ENCODE measurements around the gene CEP72.

GRCh38 chr5:622946-623522 is 10.9 kb downstream of the CEP72 start:
- no peak for TF ChIP-seq ZBTB33 (IDR thresholded peaks at IDR 0.05)
- TF ChIP-seq, protein P1, sequence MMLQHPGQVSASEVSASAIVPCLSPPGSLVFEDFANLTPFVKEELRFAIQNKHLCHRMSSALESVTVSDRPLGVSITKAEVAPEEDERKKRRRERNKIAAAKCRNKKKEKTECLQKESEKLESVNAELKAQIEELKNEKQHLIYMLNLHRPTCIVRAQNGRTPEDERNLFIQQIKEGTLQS (IDR thresholded peaks at IDR 0.05), result no peak
- TF ChIP-seq, protein P2, sequence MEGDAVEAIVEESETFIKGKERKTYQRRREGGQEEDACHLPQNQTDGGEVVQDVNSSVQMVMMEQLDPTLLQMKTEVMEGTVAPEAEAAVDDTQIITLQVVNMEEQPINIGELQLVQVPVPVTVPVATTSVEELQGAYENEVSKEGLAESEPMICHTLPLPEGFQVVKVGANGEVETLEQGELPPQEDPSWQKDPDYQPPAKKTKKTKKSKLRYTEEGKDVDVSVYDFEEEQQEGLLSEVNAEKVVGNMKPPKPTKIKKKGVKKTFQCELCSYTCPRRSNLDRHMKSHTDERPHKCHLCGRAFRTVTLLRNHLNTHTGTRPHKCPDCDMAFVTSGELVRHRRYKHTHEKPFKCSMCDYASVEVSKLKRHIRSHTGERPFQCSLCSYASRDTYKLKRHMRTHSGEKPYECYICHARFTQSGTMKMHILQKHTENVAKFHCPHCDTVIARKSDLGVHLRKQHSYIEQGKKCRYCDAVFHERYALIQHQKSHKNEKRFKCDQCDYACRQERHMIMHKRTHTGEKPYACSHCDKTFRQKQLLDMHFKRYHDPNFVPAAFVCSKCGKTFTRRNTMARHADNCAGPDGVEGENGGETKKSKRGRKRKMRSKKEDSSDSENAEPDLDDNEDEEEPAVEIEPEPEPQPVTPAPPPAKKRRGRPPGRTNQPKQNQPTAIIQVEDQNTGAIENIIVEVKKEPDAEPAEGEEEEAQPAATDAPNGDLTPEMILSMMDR (IDR thresholded peaks at IDR 0.05; ENCODE audit: low read depth, low read length, missing input control), result no peak
- no peak for TF ChIP-seq RAD21 (IDR thresholded peaks at IDR 0.05)
- TF ChIP-seq YY1 (IDR thresholded peaks at IDR 0.05), result no peak
- TF ChIP-seq FOXA1 (IDR thresholded peaks at IDR 0.05), result no peak
- TF ChIP-seq, protein P3, sequence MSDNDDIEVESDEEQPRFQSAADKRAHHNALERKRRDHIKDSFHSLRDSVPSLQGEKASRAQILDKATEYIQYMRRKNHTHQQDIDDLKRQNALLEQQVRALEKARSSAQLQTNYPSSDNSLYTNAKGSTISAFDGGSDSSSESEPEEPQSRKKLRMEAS (IDR thresholded peaks at IDR 0.05), result no peak
- TF ChIP-seq, protein P4, sequence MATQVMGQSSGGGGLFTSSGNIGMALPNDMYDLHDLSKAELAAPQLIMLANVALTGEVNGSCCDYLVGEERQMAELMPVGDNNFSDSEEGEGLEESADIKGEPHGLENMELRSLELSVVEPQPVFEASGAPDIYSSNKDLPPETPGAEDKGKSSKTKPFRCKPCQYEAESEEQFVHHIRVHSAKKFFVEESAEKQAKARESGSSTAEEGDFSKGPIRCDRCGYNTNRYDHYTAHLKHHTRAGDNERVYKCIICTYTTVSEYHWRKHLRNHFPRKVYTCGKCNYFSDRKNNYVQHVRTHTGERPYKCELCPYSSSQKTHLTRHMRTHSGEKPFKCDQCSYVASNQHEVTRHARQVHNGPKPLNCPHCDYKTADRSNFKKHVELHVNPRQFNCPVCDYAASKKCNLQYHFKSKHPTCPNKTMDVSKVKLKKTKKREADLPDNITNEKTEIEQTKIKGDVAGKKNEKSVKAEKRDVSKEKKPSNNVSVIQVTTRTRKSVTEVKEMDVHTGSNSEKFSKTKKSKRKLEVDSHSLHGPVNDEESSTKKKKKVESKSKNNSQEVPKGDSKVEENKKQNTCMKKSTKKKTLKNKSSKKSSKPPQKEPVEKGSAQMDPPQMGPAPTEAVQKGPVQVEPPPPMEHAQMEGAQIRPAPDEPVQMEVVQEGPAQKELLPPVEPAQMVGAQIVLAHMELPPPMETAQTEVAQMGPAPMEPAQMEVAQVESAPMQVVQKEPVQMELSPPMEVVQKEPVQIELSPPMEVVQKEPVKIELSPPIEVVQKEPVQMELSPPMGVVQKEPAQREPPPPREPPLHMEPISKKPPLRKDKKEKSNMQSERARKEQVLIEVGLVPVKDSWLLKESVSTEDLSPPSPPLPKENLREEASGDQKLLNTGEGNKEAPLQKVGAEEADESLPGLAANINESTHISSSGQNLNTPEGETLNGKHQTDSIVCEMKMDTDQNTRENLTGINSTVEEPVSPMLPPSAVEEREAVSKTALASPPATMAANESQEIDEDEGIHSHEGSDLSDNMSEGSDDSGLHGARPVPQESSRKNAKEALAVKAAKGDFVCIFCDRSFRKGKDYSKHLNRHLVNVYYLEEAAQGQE (IDR thresholded peaks at IDR 0.05), result no peak
- no peak for TF ChIP-seq NR2F2 (IDR thresholded peaks at IDR 0.05)
